HG03139 (cell line): ENCODE measurements around the gene ALLC.

Source experiments
- ATAC-seq: cut with Tn5 transposase; IDR thresholded peaks from one replicate; pipeline ENCODE4 v1.9.1; 2021; ENCODE audit not compliant: unreplicated experiment

The ALLC gene

DNA sequence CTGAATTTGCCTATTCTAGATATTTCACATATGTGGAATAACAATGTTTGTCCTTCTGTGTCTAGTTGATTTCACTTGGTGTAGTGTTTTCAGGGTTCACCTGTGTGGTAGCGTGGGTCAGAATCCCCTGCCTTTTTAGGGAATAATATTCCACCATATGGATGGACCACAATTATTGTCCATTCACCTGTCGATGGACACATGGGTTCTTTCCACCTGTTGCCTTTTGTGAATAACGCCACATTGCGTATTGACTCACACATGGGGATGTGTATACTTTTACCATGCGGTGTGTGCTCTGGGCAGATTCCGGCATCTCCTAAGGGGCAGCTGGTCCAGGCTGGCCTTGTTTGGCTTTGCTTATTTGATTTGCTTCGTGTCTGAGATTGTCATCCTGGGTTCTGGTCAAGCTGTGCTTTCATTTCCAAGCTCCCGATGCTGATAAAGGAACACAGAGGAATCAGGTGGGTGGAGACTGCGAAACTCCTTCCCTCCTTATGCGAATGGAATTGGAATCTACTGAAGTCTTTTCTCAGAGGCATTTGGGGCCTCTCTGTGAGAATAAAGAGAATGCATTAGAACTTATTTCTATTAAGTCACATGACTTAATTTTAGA, 18.9 kb upstream of the ALLC start:
- ATAC-seq = no peak

DNA sequence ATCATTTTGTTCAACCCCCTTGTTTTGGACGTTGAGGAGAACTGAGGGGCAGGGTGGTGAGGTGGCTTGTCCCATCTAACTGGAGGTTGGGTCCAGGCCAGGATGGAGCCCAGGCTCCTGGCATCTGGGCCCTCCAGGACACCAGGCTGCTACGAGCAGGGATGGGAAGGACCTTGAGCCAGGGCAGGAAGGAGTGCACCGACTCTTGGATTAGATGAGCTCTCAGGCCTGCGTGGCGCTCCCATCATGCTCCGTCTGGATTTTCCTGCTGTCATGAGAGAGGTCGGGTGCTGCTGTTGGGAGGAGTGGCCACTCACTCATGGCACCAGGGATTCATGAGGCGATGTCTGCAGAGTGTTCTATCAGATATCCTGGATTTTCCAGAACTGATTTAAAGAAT, 18.3 kb upstream of the ALLC start:
- no peak for ATAC-seq

DNA sequence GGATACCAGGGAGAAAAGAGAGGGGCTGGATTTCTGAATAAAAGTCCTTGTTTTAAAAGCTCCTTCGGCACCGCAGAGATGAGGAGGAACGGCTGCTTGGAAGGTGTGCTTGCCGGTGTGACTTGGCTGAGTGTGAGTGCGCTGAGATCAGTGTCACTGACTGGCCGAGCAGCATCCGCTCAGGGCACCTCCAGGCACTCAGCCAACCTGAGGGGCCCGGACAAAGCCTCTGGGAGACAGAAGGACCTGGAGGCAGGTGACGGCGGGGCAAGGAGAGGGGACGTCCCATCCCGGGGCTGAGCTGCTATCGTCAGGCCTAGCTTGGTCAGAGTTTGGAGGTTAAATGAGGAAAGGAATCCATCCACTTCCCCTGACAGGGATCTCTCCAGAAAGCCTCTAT, 16.8 kb upstream of the ALLC start:
- no peak for ATAC-seq

DNA sequence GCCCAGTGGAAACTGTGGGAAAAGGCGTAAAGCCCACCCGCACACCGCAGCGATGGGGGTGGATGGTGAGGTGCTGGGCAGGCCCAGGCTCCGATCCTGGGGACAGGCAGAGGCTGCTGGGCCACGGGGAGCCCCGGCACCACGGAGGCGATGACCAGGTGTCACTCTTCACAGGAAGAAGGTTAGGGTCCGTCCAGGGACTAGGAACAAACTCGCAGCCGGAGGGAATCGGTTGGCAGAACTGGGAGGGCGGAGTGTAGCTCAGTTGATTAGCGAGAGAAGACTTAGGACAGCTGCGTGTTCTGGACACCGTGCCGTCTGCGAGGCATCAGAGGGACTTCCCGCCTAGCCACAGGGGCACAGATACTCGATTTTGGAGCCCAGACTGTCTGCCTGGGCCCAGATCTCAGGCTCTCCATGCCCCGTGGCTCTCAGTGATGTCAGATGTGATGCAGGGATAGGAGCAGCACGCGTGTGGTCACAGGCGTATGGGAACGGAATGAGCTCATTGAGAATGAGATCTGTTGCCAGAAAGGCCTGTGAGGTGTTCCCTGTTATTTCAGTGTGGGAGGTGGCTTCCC, 16.1 kb upstream of the ALLC start:
- no peak for ATAC-seq

DNA sequence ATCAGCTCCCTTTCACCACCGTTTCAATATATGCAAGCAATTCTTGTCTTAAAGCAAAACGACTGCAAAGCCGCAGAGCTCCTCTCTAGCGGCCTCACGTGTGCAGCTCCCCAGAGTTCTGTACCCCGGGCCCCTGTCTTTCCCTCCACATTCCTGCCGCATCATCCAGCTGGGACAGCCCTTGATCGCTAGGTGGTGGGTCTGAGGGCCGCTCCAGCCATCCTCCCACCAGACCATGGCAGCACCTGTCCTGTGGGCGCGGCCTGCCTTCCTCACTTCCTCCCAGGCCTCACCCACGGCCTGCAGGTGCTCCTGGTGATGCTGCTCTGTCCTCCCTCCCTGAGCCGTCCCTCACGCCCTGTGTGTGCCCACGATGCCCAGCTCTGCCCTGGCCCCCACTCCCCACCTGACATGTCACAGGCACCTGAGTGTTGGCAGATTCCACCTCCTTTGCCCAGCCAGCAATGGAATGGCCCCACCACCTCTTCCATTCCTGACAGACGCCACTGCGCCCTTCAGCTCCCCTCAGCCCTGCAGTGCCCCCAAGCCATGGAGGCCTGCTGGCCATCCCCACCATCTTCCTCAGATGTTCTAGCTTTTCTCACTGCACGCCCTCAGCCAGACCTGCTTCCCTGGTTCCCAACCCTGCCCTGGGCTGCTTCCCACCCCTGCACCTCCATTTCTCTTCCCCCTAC, 15.3 kb upstream of the ALLC start:
- no peak for ATAC-seq

DNA sequence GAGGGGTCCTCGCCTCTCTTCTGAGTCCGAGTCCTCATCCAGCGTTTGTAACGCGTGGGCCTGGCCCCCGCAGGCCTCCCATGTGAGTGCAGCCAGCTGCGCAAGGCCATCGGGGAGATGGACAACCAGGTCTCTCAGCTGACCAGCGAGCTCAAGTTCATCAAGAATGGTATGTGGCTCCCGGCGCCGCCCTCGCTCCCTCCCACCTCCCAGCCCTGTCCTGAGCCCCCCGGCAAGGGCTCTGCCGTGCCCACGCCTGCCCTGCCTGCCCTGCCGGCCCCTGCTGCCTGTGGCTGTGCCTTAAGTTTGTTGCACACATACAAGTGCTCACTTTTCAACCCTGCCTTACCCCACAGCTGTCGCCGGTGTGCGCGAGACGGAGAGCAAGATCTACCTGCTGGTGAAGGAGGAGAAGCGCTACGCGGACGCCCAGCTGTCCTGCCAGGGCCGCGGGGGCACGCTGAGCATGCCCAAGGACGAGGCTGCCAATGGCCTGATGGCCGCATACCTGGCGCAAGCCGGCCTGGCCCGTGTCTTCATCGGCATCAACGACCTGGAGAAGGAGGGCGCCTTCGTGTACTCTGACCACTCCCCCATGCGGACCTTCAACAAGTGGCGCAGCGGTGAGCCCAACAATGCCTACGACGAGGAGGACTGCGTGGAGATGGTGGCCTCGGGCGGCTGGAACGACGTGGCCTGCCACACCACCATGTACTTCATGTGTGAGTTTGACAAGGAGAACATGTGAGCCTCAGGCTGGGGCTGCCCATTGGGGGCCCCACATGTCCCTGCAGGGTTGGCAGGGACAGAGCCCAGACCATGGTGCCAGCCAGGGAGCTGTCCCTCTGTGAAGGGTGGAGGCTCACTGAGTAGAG, 14.4 kb upstream of the ALLC start:
- ATAC-seq = no peak

DNA sequence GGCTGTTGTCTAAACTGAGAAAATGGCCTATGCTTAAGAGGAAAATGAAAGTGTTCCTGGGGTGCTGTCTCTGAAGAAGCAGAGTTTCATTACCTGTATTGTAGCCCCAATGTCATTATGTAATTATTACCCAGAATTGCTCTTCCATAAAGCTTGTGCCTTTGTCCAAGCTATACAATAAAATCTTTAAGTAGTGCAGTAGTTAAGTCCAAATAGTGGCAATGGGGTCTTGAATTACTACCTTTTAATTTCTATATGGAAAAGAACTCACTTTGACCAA, 13.8 kb upstream of the ALLC start:
- ATAC-seq = peak; percentile 66

DNA sequence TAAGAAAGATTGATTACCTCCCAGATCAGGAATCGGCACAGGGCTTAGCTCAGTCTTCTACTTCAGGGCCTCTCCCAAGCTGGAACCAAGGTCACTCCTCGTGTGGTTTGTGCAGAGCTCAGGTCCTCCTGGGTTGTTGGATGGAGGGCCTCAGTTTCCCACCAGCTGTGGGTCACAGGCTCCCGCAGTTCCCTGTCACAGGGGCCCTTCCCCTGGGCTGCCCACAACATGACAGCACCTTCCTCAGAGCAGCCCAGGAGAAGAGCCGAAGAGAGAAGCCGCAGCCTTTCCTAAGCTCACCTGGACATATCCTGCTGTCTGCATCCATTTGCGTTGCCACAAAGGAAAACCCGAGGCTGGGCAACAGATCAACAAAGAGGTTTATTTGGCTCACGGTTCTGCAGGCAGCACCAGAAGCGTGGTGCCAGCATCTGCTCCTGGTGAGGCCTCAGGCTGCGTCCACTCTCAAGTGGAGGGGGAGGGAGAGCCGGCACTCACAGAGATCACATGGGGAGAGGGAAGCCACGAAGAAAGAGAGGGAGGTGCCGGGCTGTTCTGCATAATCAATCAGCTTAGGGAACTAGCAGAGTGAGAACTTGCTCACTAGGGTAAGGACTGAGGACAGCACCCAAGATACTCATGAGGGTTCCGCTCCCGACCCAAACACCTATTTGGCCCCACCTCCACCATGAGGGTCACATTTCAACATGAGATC, 13.0 kb upstream of the ALLC start:
- ATAC-seq = no peak

DNA sequence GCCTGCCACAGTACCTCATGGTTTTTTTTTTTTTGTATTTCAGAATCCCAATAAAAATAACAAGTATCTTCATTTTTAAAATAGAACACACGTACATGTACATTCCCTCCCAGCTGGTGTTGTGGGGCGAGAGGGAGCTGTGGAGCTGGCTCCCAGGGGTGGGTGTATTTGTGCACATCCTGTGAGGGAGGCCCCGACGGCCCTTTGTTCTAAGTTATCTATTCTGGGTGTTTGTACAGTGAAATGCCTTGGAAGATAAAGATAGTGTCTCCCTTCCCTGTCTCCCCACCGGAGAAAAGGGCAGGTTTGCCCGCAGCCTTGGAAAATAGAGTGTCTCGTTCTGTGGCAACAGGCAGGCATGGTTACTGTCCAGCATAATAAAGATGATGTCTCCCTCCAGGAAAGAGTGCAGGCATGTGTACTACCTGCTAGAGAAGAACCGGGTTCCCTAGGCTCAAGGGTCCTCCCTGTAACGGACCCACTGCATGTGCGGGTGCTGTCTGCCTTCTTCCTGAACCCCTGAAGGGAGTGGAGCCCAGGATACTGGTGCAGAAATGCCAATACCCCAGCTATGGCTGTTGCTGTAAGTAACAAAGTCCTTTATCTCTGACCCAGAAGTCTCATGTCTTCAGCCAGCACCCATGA, 12.1 kb upstream of the ALLC start:
- no peak for ATAC-seq

DNA sequence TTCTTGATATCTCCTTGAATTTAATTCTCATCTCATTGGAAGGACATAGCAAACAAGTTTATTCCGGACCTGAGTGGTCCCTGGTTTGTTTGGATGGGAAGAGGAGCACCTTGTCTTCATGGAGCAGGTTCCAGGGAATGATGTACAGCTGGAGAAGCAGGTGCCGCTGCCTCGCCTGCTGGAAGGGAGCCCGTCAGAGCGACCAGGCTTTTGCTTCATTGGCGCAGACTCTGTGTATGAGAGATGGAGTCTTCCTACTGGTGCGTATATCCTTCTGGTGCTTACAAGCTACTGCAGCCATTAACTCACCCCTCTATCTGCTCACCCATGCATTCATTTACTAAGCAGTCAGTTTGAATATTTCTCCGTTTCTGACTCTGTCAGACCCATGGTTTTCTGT, 11.6 kb upstream of the ALLC start:
- no peak for ATAC-seq

DNA sequence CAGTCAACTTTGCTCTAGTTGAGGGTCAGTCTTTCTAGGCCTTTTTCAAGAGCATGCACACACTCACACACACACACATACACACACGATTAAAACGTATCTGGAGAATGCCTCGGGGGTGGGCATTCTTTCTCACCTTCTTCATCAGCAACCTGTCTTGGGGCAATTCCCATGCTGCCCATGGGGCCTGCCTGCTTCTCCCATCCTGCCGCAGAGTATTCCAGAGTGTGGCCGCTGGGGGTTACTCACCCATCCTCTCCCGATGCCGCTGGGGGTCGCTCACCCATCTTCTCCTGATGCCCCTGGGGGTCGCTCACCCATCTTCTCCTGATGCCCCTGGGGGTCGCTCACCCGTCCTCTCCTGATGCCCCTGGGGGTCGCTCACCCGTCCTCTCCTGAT, 10.8 kb upstream of the ALLC start:
- no peak for ATAC-seq

DNA sequence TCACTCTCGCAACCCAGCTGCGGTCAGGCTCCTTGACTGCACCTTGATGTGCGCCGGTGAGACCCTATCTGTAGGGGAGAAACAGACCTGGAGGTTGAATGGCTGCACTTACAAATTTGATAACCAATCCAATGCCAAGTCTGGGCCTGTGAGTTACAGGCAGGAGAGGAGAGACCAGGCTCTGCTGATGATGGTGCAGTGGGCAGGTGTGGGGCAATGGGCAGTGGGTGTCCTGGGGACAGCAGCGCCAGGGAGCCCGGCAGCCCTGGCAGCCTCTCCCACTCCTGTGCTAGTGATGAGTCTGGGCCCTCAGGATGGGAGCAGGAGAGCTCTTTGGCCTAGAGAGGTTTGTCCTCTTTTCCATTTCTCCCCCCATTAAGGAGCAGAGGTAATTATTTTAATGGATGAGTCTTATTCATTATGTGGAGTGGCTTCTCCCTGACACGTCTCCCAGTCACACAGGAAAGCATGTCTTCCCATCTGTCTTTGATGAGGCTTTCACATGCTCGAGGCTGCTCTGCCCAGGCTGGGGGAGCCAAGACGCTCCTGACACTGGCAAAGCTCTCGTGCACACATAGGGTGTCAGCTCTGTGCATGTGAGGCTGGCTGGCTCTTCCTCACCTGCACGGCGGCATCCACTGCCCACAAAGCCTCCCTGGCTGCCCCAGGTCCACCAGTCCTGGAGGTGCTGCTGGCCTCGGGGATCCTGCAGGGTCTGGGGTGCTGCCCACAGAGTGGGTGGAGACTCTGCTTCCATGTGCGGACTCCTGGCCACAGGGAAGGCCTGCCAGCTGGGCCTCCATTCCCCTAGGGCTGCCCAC, 10.0 kb upstream of the ALLC start:
- no peak for ATAC-seq

DNA sequence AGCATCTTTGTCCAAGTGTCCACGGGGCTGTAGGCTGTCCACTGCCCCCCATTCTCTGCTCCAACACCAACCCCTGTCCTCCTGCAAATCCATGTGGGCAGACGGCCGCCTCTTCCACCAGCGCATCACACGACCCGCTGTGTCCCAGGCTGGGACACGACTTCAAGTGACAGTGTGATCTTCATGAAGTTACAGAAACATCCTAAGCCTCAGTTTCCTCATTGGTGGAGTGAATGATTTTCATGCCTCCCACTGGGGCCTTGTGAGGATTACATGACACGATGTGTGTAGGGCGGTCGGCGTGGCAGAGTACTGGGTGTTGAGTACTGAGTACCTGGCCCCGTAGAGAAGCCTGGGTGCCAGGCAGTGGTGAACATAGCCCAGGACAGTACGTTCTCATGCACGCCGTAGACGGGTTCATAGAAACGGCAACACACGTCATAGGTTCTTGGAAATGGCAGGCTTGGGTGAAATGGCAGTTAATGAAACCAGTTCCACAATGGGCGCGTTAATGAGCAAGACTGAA, 9.3 kb upstream of the ALLC start:
- ATAC-seq = no peak

DNA sequence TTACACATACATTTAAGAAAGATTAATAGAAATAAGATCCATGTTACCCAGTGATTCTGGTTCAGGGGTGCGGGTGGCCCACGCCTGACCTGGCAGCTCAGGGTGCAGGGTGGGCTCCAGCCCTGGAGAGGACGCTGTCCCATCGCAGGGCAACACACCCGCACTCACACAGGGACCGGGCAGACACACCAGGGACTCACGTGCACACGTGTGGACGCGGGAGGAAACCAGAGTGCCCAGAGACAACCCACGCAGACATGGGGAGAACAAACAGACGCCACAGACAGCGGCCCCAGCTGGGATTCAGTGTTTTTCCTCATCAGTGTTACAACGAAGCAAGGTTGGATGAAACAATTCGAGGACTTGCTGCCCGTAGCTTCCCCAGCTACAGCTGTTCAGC, 8.4 kb upstream of the ALLC start:
- ATAC-seq = no peak

DNA sequence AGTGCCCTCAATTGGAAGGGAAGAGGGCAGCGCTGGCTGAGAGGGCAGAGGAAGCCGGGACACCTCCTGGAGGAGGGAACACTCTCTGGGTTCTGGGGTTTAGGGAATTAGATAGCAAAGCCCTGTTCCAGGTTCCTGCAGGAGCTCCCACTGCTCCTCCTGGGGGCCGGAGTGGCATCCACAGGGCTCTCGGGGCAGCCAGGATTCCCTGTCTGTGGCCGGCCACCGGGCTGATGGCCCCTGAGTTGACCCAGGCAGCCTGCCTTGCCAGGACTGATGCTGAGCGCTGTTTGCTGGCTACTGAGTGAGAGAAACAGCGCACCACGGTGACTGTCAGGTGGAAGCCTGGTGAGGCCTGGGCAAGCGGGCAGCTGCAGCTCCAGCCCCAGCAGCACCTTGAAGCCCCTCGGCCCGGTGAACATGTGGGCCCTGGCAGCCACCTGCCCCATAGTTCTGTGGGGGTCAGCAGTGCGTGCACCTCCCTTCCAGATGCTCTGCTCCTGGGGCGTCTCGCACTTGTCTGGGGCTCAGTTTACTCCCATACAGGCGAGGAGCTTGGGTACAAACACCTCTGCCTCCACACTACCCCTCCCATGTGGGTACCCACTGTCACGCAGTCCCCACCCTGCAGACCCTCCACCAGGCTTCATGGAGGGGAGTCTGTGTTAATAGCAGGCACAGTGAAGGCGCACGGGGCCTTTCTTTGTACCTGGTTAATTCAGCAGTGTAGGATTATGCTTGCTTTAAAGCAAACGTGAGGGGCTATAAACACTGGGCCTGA, 7.7 kb upstream of the ALLC start:
- no peak for ATAC-seq

DNA sequence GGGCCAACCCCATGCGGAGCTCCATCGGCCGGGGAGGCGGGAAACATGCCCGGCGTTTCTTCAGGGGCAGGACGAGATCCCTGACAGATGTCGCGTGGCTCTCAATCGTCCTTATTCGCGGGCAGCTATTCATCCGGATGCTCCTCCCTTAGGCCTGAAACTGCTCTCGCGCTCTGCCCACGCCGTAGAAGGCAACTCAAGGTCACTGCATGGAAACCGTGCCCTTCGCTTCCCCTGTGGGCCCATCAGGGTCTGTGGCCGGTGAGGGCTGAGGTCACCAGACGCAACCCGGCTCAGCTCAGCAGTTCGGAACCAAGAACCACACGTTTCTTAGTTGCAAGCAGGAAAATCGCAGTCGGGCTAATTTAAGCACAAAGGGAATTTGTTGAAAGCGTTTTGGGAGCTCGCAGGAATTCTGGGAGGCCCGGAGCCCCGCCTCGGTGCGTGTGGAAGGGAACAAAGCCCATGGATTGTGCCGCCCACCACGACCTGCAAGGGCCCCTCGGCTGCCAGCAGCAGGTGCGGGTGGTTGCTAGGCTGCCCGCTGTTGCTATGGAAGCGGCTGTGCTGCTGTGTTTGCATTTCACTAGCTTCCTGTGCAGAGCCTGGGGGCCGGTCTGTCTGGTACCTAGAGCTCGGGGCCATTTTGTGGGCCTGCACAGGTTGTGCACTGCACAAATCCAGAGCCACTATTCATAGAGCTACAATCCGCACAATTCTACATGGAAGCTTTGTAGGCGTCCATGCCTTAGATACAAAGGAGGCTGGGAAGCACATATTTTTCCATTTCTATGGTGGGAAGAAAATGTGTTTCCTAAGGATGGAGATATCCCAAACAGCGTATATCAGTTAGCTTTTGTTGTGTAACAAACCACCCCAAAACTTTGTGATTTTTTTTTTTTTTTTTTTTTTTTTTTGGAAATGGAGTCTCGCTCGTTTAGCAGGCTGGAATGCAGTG, 6.0 kb upstream of the ALLC start:
- peak; percentile 88 for ATAC-seq

DNA sequence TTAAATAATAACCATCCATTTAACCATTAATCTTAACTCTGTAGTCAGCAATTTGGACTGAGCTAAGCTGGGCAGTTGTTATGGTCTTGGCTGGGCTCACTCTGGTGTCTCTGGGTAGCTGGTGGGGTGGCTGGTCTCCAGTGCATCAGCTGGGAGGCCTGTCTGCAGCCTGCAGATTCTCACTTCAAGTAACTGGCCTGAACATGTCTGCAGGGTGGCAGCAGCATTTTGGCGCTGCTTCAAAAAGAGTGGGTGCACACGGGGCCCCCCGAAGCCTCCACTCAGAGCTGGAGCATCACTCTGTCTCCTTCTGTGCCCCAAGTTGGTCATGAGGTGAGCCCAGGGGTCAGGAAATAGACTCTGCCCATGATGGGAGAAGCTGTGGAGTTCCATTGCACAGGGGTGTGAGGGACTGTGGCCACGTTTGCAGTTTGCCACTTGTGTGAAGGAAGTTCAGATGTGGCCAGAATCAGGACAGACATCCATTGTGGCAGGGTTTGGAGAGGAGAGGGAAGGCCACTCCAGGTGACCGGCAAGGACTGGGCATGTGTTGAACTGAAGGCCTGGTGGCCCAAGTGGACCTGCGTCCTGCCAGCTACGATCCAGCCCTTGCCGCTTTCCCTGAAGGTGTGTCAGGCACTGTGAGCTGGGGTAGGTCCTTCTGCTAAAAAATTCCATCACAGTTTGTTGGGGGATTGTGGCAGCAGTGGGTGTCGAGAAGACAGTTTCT, 4.9 kb upstream of the ALLC start:
- ATAC-seq = no peak
